ENCODE data around the gene LCOR. TPM values are rescaled to one million over a fixed set of nuclear protein-coding genes. Genes with fewer than 3 reads are reported as not detected.
A peak's percentile ranks its signal among the peaks of the same experiment; 100 is the strongest.

Gene LCOR
- total and polyA plus RNA-seq, 2 of the 13 experiments (the other 11 are each of a cell fraction or from before 2014, with no cell fraction given): 12.4 to 23.7 TPM

DNA sequence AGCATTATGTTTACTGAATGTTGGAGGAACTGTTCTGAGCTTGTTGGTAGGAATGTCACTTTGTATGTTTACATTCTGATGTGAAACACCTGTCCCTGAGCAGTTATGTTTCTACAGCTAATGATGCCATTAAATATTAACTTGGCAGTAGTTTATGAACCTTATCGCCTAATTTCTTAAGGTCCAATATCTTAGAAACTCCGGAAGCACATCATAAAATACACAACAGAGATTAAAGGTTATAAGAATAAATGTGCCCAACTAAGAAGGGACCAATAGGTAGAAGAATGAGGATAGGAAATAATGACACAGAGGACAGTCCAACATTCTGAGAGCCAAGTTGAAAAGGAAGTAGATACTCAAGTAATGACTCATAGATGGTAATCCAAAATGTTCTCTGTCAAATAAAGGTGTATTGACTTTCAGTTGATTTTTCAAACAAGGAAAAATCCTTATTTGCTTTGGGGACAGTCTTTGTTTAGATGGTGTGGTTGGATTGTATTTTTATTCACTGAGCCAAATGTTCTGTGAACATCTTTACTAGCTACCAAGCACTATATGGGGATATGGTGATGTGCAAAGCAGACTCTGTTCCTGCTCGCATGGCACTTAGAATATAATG lies 31.9 kb downstream of the LCOR start (continued):
- TF ChIP-seq, protein P1, sequence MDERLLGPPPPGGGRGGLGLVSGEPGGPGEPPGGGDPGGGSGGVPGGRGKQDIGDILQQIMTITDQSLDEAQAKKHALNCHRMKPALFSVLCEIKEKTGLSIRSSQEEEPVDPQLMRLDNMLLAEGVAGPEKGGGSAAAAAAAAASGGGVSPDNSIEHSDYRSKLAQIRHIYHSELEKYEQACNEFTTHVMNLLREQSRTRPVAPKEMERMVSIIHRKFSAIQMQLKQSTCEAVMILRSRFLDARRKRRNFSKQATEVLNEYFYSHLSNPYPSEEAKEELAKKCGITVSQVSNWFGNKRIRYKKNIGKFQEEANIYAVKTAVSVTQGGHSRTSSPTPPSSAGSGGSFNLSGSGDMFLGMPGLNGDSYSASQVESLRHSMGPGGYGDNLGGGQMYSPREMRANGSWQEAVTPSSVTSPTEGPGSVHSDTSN (CRISPR knock-in tag; IDR thresholded peaks at IDR 0.05): no peak
- TF ChIP-seq HOXA5 (CRISPR knock-in tag; IDR thresholded peaks at IDR 0.05) (no peak), ZNF143 (CRISPR knock-in tag; IDR thresholded peaks at IDR 0.05) (no peak), RBAK (CRISPR knock-in tag; IDR thresholded peaks at IDR 0.05) (no peak), AFF4 (CRISPR knock-in tag; IDR thresholded peaks at IDR 0.05) (no peak), MAFF (IDR thresholded peaks at IDR 0.05; ENCODE audit: low read depth, low read length) (no peak), ZNF672 (CRISPR knock-in tag; IDR thresholded peaks at IDR 0.05) (no peak), HDAC6 (IDR thresholded peaks at IDR 0.05; ENCODE audit: low read depth, low read length) (no peak), ZNF10 (CRISPR knock-in tag; IDR thresholded peaks at IDR 0.05; ENCODE audit: borderline replicate concordance, low read depth) (no peak), ZNF280D (CRISPR knock-in tag; IDR thresholded peaks at IDR 0.05) (peak; percentile 60; the same call in 1 of the 2 replicates), CEBPZ (IDR thresholded peaks at IDR 0.05; ENCODE audit: low read length) (no peak)
- TF ChIP-seq, protein P2, sequence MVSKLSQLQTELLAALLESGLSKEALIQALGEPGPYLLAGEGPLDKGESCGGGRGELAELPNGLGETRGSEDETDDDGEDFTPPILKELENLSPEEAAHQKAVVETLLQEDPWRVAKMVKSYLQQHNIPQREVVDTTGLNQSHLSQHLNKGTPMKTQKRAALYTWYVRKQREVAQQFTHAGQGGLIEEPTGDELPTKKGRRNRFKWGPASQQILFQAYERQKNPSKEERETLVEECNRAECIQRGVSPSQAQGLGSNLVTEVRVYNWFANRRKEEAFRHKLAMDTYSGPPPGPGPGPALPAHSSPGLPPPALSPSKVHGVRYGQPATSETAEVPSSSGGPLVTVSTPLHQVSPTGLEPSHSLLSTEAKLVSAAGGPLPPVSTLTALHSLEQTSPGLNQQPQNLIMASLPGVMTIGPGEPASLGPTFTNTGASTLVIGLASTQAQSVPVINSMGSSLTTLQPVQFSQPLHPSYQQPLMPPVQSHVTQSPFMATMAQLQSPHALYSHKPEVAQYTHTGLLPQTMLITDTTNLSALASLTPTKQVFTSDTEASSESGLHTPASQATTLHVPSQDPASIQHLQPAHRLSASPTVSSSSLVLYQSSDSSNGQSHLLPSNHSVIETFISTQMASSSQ (IDR thresholded peaks at IDR 0.05; ENCODE audit: low read depth): peak; percentile 89
- TF ChIP-seq, protein P2 (CRISPR knock-in tag; IDR thresholded peaks at IDR 0.05; ENCODE audit: borderline replicate concordance): peak; percentile 81; the same call in 1 of the 2 replicates
